Measurements from ENCODE around the gene TEX14. TPM values are rescaled to one million over a fixed set of nuclear protein-coding genes. Genes with fewer than 3 reads are reported as not detected.

TEX14 gene
- total and polyA plus RNA-seq, 10 of the 15 experiments (the other 5 are each of a cell fraction or from before 2014, with no cell fraction given) = 0.15 to 1.3 (median 0.66) TPM

GRCh38 chr17:58593123-58593522, 98.7 kb downstream of the TEX14 start:
- SMC1A ChIA-PET (ENCODE audit: uncharacterized antibody, unreplicated experiment) = no interaction called here
- FAIRE-seq (no peak), ATAC-seq (no peak), DNase-seq (ENCODE audit: low read depth, low spot score) (no peak)
- H3K36me3 ChIP-seq (ENCODE audit: control insufficient read depth in 2 of 2, insufficient read depth in 2 of 2, low read length in 1 of 2) = no peaks in the 10 kb centered on the region
- in situ Hi-C loops (cut with MboI) (no loop called here), intact Hi-C loops (cut with micrococcal nuclease; ENCODE audit: unreplicated experiment) (no loop called here)
- no peak overlapping the region for H3K27ac ChIP-seq (ENCODE audit: control insufficient read depth, insufficient read depth)
- no peak for TF ChIP-seq KAT2A (conservative IDR thresholded peaks at IDR 0.05; ENCODE audit: control insufficient read depth, low read depth, low read length)
- TF ChIP-seq SREBF1 (IDR thresholded peaks at IDR 0.05; ENCODE audit: low read length) = no peak
- no peak for TF ChIP-seq TCF12 (IDR thresholded peaks at IDR 0.05; ENCODE audit: low read depth, low read length)
- TF ChIP-seq, protein P1, sequence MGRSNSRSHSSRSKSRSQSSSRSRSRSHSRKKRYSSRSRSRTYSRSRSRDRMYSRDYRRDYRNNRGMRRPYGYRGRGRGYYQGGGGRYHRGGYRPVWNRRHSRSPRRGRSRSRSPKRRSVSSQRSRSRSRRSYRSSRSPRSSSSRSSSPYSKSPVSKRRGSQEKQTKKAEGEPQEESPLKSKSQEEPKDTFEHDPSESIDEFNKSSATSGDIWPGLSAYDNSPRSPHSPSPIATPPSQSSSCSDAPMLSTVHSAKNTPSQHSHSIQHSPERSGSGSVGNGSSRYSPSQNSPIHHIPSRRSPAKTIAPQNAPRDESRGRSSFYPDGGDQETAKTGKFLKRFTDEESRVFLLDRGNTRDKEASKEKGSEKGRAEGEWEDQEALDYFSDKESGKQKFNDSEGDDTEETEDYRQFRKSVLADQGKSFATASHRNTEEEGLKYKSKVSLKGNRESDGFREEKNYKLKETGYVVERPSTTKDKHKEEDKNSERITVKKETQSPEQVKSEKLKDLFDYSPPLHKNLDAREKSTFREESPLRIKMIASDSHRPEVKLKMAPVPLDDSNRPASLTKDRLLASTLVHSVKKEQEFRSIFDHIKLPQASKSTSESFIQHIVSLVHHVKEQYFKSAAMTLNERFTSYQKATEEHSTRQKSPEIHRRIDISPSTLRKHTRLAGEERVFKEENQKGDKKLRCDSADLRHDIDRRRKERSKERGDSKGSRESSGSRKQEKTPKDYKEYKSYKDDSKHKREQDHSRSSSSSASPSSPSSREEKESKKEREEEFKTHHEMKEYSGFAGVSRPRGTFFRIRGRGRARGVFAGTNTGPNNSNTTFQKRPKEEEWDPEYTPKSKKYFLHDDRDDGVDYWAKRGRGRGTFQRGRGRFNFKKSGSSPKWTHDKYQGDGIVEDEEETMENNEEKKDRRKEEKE (IDR thresholded peaks at IDR 0.05) = no peak
- TF ChIP-seq NR2F1 (conservative IDR thresholded peaks at IDR 0.05) = no peak
- no peak for TF ChIP-seq MYC (IDR thresholded peaks at IDR 0.05; ENCODE audit: insufficient read depth, insufficient read length, insufficient replicate concordance, low read length, severe bottlenecking)
- TF ChIP-seq EP300 (IDR thresholded peaks at IDR 0.05; ENCODE audit: borderline replicate concordance in 1 of 2, control insufficient read depth in 1 of 2, low read depth in 2 of 2, low read length in 2 of 2) = no peak
- TF ChIP-seq SMAD1 (IDR thresholded peaks at IDR 0.05; ENCODE audit: low read depth, partially characterized antibody) = no peak
- TF ChIP-seq RAD51 (IDR thresholded peaks at IDR 0.05) = no peak
- TF ChIP-seq CBFB (IDR thresholded peaks at IDR 0.05; ENCODE audit: low read depth) = no peak
- TF ChIP-seq ATF7 (IDR thresholded peaks at IDR 0.05; ENCODE audit: low read depth) = no peak
- no peak for TF ChIP-seq NFYA (IDR thresholded peaks at IDR 0.05; ENCODE audit: borderline replicate concordance, low read depth, low read length)
- TF ChIP-seq BRCA1 (IDR thresholded peaks at IDR 0.05; ENCODE audit: low read depth, low read length) = no peak
- TF ChIP-seq GABPA (IDR thresholded peaks at IDR 0.05; ENCODE audit: low read depth) = no peak
- no peak for TF ChIP-seq E2F4 (IDR thresholded peaks at IDR 0.05; ENCODE audit: low read depth, low read length)
- TF ChIP-seq ZBTB11 (CRISPR knock-in tag; IDR thresholded peaks at IDR 0.05) = no peak
- no peak for TF ChIP-seq PML (IDR thresholded peaks at IDR 0.05; ENCODE audit: low read length)
- no peak for TF ChIP-seq MXI1 (IDR thresholded peaks at IDR 0.05; ENCODE audit: low read depth, low read length)
- no peak for TF ChIP-seq LARP7 (IDR thresholded peaks at IDR 0.05)
- TF ChIP-seq IKZF1 (conservative IDR thresholded peaks at IDR 0.05) = no peak
- no peak overlapping the region for H3K4me2 ChIP-seq (ENCODE audit: control insufficient read depth, insufficient read depth)
- no peak overlapping the region for H3K9ac ChIP-seq (ENCODE audit: control insufficient read depth, insufficient read depth, low read length)
- no peaks in the 10 kb centered on the region for H3K79me2 ChIP-seq (ENCODE audit: control insufficient read depth, insufficient read depth, low read length)
- H2AFZ ChIP-seq (ENCODE audit: control insufficient read depth, low read depth, low read length) = no peak overlapping the region
- no peaks in the 10 kb centered on the region for H4K20me1 ChIP-seq (ENCODE audit: control insufficient read depth, insufficient read depth)
- no peaks in the 10 kb centered on the region for H3K27me3 ChIP-seq (replicated peaks in 1 of 2; ENCODE audit: control insufficient read depth in 2 of 2, insufficient read depth in 2 of 2, low read length in 1 of 2)
- no peaks in the 10 kb centered on the region for H3K4me1 ChIP-seq (ENCODE audit: control insufficient read depth, insufficient read depth, low read length)
- no peak overlapping the region for H3K4me3 ChIP-seq
- CTCF ChIA-PET = no interaction called here
- RAD21 ChIA-PET (ENCODE audit: unreplicated experiment) = no interaction called here
- POLR2A ChIA-PET = no interaction called here
- no peaks in the 10 kb centered on the region for H3K9me3 ChIP-seq (replicated peaks; ENCODE audit: control insufficient read depth, insufficient read depth, low read length)
- WGBS (ENCODE audit: insufficient coverage, insufficient replicate concordance, low lambda C conversion rate, missing lambda C conversion rate) = 92% methylated on average over 1 of the region's 1 CpG
- BruUV-seq (replicated peaks) = no TSS peak

Measured in GM12878 (cell line).